Fibroblast of skin of scalp (primary cell): ENCODE measurements around the gene TREH.
"Not testable (repeated sequence)": the region's sequence is repeated elsewhere in the genome, so short reads cannot be mapped to it uniquely, and the experiment has no call there.

Source experiments
- DNase-seq: peaks from one replicate; pipeline ENCODE4 v3.0.0-alpha.2; 2013

TREH gene

DNA sequence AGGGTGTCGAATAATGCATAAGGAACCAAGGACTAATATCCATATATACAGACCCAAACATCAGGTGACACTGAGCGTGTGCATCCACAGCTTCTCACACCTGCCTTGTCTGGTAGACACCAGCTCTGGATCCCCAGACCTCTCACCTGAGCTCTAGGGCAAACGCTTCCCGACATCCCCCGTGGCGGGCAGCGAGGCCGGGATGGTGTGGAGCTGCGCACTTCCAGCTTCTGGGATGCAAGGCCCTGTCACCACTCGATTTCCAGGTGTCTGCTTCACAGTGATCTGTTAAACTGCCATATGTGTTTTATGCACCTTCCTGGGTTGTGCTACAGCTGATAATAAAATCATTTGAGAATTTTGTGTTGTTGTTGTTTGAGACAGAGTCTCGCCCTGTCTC is 15.3 kb upstream of the TREH start:
- no peak for DNase-seq

DNA sequence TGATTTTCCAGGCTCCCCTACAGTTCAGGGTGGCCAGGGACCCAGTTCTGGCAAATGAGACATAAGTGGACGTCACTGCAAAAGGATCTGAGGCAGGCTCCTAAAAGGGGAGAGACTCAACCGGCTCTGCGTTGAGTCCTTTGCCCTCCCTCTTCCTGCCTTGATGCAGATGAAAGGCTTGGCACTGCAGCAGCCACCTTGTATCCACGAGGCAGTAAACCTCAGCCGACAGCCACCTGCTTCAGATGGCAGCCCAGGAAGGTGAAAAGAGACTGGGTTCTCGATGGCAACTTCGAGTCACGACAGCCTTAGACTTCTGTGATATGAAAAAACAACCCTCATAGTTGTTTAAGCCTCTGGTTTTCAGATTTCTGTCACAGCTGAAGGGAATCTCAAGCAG is 14.7 kb upstream of the TREH start:
- DNase-seq = no peak

DNA sequence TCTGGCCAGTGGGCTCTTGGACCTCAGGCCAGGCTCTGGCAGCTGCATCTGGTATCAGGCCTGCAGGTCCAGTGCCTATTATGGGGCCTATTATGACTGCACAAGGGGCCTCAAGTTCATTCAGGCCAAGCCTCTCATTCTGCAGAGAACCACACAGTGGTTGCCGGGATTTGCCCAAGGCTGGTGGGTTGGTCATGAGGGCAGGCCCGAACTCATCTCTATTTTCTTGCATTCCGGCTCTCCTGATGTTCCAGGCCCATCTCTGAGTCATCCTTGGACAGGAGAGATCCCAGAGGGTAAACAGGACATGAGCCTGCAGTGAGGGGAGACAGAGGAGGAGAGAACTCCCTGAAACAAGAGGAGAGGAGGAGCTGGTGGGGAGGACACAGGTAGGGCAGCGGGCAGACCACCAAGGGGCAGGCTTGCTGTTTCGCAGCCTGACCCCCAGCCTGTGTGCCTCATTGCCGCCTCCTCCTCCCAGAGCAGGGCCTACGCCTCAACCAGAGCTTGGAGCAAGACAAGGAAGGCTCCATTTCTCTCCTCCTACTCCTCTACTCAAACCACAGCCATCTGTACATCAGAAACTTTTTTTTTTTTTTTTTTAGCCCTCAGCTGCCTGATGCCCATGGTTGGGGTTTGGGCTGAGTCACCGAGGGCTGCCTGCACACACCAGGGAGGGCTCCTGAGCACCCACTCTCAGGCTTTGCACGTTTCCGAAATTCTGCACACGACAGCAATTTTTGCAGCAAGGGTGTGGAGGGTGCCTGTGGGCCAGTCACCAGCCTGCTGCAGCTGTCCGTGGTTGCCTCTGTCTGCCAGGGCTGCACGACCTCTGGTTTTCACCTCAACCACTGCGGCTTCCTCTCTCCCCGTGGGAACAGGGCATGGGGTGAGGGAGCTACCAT is 12.7 kb upstream of the TREH start:
- DNase-seq = peak; percentile 63

DNA sequence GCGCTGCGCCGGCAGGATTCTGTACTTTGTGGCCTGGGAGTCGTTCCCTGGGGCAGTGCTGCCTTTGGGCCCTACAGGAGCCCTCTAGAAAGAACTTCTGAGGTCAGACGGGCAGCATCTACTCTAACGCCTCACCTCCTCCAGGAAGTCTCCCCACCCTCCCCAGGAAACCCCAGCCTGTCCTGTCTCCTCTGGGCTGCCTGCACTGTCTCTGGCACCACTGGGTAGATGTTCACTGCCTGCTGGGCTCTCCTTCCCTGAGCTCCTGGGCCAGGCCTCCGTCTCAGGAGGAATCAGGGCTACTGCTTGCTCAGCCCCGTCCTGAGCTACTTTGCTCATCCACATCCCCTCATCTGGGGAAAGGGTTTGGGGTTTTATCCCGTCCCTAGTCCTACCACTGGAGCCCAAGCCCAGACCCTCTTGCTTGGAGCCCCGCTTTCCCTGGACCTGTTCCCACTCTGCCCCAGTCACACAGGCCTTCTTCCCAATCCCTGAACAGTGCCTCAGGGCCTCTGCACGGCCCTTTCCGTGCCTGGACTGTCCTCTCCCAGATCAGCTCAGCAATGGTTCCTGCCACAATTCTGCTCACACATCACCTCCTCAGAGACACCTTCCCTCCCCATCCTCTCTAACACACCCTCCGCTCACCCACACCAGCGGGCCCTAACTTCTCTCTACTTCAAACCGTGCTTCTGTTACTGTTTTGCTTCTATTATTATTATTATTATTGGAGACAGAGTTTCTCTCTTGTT is 11.3 kb upstream of the TREH start:
- DNase-seq = no peak

DNA sequence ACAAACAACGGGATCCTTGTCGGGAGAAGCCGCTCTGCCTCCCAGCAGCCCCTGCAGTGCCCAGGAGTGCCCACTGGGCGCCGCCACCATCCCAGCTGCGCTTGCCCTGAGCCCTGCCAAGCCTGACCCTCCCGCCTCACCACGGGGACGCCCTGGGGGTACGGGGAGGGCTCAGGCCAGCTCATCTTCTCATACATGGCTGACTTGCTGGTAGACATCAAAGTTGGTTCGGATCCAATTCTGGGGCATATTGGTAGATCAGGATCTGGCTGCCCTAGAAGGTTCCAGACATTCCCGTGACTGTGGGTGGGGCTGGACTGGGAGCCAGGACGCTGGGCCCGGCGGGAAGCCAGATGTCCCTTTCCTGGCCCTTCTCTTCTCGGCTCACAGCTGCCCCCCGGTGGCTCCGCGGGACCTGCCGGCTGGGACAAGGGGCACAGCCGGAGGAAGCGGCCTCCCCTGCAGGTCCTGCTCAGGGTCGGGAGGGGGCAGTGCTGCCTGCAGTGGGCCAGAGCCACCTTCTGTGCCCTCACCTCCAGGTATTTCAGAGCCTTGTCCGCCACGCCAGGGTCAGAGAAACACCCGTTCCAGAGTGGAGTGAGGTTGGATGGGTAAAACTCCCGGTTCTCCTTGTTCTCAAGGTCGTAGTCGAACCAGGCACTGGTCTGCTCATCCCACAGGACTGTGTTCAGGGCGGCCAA is 10.6 kb upstream of the TREH start:
- peak; percentile 90 for DNase-seq

DNA sequence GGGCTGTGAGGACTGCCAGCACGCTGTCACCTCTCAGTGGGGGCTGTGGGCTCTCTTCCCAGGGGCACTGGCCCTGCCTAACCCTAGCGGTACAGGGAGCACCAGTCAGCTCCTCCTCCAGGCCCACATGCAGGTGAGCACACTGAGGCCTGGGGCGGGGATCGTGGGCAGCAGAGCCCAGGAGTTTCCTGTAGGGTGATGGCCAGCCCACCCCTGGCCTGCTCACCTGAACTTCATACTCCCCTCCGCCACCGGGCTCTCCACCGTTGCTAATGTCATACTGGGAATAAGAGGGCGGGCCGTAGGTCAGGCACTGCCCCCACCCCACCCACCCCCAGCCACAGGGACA is 10.0 kb upstream of the TREH start:
- no peak for DNase-seq

DNA sequence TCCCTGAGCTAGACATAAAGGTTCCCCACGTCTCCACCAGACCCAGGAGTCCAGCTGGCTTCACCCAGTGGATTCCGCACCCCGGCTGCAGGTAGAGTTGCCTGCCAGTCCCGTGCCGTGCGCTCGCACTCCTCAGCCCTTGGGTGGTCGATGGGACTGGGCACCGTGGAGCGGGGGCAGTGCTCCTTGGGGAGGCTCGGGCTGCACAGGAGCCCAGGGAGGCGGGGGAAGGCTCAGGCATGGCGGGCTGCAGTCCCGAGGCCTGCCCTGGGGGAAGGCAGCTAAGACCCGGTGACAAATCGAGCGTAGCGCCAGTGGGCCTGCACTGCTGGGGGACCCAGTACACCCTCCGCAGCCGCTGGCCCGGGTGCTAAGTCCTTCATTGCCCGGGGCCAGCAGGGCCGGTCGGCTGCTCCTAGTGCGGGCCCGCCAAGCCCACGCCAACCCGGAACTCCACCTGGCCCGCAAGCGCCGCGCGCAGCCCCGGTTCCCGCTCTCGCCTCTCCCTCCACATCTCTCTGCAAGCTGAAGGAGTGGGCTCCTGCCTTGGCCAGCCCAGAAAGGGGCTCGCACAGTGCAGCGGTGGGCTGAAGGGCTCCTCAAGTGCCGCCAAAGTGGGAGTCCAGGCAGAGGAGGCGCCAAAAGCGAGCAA is 9.5 kb upstream of the TREH start:
- no peak for DNase-seq

DNA sequence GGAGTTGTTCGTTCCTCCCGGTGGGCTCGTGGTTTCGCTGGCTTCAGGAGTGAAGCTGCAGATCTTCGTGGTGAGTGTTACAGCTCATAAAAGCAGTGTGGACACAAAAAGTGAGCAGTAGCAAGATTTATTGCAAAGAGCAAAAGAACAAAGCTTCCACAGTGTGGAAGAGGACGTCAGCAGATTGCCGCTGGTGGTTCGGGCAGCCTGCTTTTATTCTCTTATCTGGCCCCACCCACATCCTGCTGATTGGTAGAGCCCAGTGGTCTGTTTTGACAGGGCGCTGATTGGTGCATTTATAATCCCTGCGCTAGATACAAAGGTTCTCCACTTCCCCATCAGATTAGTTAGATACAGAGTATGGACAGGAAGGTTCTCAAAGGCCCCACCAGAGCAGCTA is 8.9 kb upstream of the TREH start:
- DNase-seq = not testable (repeated sequence)

DNA sequence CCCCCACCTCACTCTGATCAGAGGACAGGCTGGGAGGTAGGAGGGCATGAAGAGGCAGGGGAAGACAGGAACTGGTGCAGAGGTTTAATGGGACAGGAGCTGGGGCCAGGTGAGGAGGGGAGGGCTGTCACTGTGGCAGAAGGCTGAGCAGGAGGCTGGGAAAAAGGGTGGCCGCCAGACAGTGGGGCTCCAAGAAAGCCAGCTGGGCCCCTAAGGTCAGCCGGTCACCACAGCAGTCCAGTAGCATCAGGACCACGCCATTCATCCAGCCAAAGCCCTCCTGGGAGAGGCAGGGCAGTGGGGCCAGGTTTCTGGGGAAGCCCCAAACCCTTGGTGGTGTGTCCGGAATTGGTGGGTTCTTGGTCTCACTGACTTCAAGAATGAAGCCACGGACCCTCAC is 8.5 kb upstream of the TREH start:
- no peak for DNase-seq

DNA sequence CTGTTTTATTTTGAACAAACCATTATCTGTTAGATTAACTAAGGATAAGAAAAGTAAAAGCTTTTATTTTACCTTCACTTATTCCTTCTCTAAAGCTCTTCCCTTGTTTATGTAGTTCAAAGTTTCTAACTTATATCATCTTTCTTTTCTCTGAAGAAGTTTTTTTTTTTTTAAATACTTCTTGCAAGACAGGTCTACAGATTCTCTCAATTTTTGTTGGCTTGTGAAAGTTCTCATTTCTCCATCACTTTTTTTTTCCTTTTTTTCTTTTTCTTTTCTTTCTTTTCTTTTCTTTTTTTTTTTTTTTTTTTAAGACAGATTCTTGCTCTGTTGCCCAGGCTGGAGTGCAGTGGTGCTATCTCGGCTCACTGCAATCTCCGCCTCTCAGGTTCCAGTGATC is 4.7 kb upstream of the TREH start:
- no peak for DNase-seq

DNA sequence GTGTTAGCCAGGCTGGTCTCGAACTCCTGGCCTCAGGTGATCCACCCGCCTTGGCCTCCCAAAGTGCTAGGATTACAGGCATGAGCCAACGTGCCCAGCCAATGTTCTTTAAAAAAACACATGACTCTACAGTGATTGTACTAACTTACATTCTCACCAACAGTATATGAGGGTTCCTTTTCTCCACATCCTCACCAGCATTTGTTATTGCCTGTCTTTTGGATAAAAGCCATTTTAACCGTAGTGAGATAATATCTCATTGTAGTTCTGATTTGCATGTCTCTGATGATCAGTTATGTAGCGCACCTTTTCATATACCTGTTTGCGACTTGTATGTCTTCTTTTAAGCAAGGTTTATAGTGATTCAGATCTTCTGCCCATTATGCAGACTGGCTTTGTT is 3.5 kb upstream of the TREH start:
- not testable (repeated sequence) for DNase-seq

DNA sequence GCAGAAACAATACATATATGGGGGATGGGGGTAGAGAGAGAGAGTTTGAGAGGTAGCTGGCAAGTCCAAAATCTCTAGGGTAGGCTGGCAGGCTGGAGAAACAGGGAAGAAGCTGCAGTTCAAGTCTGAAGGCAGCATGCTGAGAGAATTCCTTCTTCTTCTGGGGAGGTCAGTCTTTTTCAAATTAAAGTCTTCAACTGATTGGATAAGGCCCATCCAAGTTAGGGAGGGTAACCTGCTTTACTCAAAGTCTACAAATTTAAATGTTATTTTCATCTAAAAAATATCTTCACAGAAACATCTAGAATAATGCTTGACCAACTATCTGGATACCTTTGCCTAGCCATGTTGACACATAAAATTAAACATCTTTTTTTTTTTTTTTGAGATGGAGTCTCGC is 2.9 kb upstream of the TREH start:
- no peak for DNase-seq

DNA sequence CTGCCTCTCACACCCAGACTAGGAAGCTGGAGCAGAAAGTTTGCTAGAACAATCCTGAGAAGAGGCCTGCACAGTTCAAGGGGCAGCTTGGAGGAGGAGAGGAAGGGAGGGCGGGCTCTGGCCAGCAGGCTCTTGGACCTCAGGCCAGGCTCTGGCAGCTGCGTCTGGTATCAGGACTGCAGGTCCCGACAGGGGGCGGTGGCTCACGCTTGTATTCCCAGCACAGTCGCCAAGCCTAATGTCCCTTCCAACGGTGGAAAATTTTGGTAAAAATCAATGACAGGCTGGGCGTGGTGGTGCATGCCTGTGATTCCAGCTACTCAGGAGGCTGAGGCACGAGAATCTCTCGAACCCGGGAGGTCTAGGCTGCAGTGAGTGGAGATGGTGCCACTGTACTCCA is 542 bp downstream of the TREH start:
- DNase-seq = not testable (repeated sequence)

DNA sequence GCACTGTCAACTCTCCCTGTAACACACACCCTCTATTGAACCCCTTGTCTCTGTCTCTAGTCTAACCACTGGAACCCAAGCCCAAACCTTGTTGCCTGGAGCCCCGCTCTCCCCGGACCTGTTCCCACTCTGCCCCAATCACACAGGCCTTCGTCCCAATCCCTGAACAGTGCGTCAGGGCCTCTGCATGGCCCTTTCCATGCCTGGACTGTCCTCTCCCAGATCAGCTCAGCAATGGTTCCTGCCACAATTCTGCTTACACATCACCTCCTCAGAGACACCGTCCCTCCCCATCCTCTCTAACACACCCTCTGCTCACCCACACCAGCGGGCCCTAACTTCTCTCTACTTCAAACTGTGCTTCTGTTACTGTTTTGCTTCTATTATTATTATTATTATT is 1.5 kb downstream of the TREH start:
- DNase-seq = no peak

DNA sequence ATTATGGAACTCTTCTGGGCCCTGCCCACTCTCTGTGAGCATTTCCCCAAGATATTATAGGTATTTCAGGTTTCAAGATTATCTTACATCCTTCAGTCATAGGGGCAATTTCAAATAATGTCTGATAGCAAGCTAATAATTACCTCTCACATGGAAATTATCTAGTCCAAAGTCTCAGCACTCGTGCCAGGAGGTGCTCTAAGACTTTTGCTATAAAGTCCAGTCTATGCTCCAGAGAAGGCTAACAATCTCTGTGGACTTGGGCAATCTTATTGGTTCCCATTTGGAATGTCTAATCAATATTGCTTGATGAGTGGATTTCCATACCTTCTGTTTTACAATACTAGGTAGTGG is 5.4 kb downstream of the TREH start:
- DNase-seq = no peak

DNA sequence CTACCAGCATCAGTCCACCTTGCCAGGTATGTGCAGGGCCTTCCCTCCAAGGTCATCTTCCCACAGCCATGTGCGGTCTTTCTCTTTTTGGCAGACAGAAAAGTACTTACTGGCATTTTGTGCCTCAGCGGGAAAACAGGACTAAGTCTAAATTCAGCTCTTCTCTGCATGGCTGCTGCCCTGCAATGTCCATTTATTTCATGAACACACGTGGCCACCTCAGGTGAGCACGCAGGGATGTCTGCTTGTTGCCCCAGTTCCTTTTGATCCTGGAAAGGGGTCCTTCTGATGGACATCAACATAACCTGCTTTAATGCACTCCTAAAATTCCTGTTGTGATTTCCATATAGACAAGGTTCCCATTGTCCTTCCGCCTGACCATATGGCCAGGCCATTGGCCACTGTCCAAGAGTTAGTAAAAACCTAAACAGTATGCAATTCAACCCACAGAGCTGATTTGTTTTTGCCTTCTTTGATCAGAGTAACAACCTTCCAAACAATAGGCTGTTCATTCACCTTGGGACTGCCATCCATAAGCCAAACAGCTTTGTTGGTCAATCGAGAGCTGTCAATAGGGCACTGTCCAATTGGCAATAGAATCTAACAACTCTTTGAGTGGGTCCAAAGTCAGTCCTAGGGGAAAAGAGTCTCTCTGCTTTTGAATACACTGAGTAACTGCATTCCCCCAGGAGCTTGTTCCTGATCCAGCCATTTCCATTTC is 5.9 kb downstream of the TREH start:
- DNase-seq = no peak

DNA sequence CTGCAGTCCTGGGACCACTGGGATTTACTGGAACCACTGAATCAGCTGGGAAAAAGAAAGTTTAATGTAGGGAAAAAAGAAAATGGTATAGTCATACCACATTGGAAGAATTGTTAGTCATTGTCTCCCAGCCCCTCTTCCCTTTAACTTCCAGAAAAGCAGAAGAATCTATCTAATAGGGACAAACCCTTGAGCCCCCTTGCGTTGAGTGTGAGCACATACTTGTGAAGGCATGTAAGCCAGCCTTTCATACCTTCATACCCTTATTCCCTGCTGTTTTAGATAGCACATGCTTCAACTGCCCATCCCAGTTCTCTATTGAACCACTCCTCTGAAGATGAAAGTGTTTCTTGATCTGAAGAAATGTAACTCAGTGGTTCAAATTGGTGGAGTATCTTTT is 6.6 kb downstream of the TREH start:
- no peak for DNase-seq

DNA sequence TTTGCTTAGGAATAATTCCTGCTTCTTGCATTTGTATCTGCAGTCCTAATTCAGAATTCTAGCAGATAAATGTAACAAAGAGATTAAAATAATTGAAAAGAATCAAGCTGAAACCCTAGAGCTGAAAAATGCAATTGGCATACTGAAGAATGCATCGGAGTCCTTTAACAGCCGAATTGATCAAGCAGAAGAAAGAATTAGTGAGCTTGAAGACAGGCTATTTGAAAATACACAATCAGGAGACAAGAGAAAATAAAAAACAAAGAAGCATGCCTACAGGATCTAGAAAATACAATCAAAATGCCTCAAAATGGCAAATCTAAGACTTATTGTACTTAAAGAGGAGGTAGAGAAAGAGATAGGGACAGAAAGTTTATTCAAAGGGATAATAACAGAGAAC is 8.2 kb downstream of the TREH start:
- DNase-seq = no peak

DNA sequence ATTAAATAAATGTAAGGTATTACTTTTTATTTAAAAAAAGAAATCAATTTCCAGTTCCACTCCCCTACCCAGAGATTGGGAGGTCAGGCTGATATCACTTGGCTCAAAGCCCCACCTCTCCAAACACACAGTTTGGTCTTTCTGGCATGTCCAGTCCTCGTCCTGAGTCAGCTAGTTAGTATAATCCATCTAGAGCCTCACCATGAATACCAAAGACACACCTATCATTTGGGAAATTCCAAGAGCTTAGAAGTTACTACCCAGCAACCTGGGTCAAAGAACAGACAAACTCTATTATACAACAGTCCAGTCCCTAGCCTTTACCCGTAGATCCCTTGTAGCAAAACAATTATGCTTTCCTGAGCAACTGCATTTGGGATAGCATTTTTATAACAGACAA is 9.4 kb downstream of the TREH start:
- DNase-seq = no peak

DNA sequence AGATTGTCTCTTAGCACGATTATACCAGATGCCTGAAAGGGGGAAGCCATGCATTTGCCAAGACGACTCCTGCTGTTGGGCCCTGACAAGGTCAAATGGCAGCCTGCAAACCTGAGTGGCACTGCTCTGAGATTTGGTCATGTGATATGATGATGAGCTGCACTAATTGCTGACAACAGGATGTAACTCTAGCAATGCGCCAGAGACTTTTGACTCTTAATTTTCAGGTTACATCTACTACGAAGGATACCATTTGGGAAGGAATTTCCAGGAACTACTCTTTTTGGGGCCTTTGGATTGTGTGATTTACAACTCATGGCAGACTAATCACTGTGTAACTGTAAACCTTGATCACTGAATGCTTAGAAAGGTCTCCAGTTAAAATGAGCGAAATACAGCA is 13.1 kb downstream of the TREH start:
- no peak for DNase-seq

DNA sequence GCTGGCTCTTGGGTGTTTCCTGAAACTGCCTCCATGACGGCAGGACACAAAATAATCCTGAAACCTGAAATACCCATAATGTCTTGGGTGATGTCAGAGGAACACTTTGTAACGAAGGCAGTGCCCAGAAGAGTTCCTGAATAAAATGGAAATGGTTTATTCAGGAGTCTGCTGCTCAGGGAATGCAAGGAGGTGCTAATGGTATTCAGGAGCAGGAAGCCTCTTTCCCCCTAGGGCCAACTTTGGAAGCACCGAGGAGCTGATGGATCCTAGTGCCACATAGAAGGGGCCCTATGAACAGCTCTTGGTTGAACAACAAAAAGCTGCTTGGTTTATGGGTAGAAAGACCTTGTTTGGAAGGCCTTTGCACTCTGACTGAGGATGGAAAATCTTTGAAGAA is 15.5 kb downstream of the TREH start:
- DNase-seq = no peak

DNA sequence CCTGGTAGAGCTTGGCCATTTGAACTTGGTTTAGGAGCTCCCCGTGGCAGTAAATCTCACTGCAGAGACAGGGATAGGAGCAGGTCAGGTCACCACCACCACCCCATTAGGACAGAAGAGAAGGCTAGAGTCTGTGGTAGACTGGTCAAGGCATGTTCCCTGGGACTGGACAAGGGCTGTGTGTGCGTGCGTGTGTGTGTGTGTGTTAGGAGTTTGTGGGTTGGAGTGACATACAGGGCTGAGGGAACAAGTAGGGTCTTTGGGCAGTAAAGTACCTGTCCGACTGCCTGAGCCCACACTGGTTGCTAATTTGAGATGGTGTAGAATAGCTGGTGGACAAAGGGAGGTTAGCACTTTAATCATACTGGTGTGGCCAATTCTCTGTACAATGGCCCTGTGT is 16.1 kb downstream of the TREH start:
- no peak for DNase-seq
